Measurements from ENCODE around the gene ELMO2.

GRCh38 chr20:46324379-46324778, 82.0 kb downstream of the ELMO2 start:
- TF ChIP-seq CTCF (IDR thresholded peaks at IDR 0.05) (no peak), ATF1 (CRISPR knock-in tag; IDR thresholded peaks at IDR 0.05) (no peak), ETV6 (CRISPR knock-in tag; IDR thresholded peaks at IDR 0.05) (no peak), ZNF512 (CRISPR knock-in tag; IDR thresholded peaks at IDR 0.05; ENCODE audit: borderline replicate concordance) (no peak), ZNF138 (CRISPR knock-in tag; conservative IDR thresholded peaks at IDR 0.05) (no peak), ZBTB43 (CRISPR knock-in tag; IDR thresholded peaks at IDR 0.05) (no peak), ELF4 (CRISPR knock-in tag; IDR thresholded peaks at IDR 0.05; ENCODE audit: low read depth) (no peak), USF1 (CRISPR knock-in tag; IDR thresholded peaks at IDR 0.05) (no peak), TEAD4 (CRISPR knock-in tag; IDR thresholded peaks at IDR 0.05) (no peak), NR2C2 (CRISPR knock-in tag; IDR thresholded peaks at IDR 0.05) (no peak), NFATC4 (CRISPR knock-in tag; IDR thresholded peaks at IDR 0.05) (no peak), ZNF219 (CRISPR knock-in tag; IDR thresholded peaks at IDR 0.05; ENCODE audit: borderline replicate concordance) (no peak)
